ENCODE data around the gene GPR78. TPM values are rescaled to one million over a fixed set of nuclear protein-coding genes. Genes with fewer than 3 reads are reported as not detected.

GPR78 gene, protein sequence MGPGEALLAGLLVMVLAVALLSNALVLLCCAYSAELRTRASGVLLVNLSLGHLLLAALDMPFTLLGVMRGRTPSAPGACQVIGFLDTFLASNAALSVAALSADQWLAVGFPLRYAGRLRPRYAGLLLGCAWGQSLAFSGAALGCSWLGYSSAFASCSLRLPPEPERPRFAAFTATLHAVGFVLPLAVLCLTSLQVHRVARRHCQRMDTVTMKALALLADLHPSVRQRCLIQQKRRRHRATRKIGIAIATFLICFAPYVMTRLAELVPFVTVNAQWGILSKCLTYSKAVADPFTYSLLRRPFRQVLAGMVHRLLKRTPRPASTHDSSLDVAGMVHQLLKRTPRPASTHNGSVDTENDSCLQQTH
- not detected for total RNA-seq
- not detected for polyA plus RNA-seq

GRCh38 chr4:8580321-8581093 lies at the start of gene GPR78:
Gene GPR78 (plus strand): TSS chr4:8580392. CDS start chr4:8580983, 591 bp downstream.
- TF ChIP-seq, protein P1, sequence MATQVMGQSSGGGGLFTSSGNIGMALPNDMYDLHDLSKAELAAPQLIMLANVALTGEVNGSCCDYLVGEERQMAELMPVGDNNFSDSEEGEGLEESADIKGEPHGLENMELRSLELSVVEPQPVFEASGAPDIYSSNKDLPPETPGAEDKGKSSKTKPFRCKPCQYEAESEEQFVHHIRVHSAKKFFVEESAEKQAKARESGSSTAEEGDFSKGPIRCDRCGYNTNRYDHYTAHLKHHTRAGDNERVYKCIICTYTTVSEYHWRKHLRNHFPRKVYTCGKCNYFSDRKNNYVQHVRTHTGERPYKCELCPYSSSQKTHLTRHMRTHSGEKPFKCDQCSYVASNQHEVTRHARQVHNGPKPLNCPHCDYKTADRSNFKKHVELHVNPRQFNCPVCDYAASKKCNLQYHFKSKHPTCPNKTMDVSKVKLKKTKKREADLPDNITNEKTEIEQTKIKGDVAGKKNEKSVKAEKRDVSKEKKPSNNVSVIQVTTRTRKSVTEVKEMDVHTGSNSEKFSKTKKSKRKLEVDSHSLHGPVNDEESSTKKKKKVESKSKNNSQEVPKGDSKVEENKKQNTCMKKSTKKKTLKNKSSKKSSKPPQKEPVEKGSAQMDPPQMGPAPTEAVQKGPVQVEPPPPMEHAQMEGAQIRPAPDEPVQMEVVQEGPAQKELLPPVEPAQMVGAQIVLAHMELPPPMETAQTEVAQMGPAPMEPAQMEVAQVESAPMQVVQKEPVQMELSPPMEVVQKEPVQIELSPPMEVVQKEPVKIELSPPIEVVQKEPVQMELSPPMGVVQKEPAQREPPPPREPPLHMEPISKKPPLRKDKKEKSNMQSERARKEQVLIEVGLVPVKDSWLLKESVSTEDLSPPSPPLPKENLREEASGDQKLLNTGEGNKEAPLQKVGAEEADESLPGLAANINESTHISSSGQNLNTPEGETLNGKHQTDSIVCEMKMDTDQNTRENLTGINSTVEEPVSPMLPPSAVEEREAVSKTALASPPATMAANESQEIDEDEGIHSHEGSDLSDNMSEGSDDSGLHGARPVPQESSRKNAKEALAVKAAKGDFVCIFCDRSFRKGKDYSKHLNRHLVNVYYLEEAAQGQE (IDR thresholded peaks at IDR 0.05), result peak; percentile 99
- TF ChIP-seq GABPA (IDR thresholded peaks at IDR 0.05 in 1 of 2, conservative IDR thresholded peaks at IDR 0.05 in 1 of 2), result no peak
- Histone ChIP-seq H3K4me3 (ENCODE audit: low read depth in 1 of 3, low read length in 3 of 3) (no peak within 1 kb of the TSS), H3K27me3 (ENCODE audit: control insufficient read depth in 4 of 4, insufficient read depth in 4 of 4, low read length in 3 of 4) (peaks cover 0 to 3% (median 1%) of the 10 kb centered on the region in 4 donors), H3K36me3 (ENCODE audit: control insufficient read depth in 4 of 4, insufficient read depth in 3 of 4, low read depth in 1 of 4, low read length in 3 of 4) (no peaks in the 10 kb centered on the region), H3K9ac (ENCODE audit: low read depth in 1 of 2, low read length in 2 of 2) (no peak within 1 kb of the TSS), H3K27ac (ENCODE audit: low read depth in 1 of 2, low read length in 2 of 2) (no peak within 1 kb of the TSS), H3K9me3 (ENCODE audit: control insufficient read depth in 4 of 4, low read length in 3 of 4) (no peaks in the 10 kb centered on the region), H3K4me1 (ENCODE audit: control insufficient read depth in 4 of 4, insufficient read depth in 4 of 4, low read length in 3 of 4) (no peaks in the 10 kb centered on the region)
- peak; percentile 69 for DNase-seq (ENCODE audit: low spot score)
- WGBS, result 10% methylated on average over 63 of the region's 63 CpGs

DNA sequence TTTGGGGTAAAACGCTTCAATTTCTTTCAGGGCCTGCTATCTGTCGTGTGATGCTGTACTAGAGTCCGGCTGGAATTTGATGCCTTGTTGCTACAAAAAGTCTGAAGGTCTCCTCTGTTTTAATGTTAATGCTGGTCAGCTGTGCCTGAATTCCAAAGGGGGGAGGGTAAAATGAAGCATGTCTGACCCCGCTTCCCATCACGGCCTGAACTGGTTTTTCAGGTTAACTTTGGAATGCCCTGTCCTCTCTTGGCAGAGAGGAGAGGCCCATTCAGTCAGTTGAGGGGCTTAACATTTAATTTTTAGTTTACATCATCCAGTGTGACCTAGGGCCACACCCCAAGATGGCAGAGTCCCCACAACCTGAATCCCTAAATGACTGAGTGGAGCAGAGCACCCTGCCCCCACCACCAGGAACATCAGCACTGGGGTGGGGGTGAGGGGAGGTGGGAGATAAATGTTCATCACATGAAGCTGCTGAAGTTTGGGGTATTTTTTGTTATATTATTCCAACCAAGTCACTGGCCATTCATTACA lies 47.9 kb upstream of the GPR78 start:
- no peaks in the 10 kb centered on the region for H3K27me3 ChIP-seq (ENCODE audit: control insufficient read depth in 4 of 4, insufficient read depth in 4 of 4, low read length in 3 of 4)
- no peak overlapping the region for H3K4me3 ChIP-seq (ENCODE audit: low read depth in 1 of 3, low read length in 3 of 3)
- no peak overlapping the region for H3K27ac ChIP-seq (ENCODE audit: low read depth in 1 of 2, low read length in 2 of 2)
- WGBS, result 80% methylated on average over 5 of the region's 5 CpGs
- peaks cover 0 to 5% (median under 1%) of the 10 kb centered on the region in 4 donors for H3K4me1 ChIP-seq (ENCODE audit: control insufficient read depth in 4 of 4, insufficient read depth in 4 of 4, low read length in 3 of 4)
- no peak overlapping the region for H3K9ac ChIP-seq (ENCODE audit: low read depth in 1 of 2, low read length in 2 of 2)
- TF ChIP-seq, protein P2, sequence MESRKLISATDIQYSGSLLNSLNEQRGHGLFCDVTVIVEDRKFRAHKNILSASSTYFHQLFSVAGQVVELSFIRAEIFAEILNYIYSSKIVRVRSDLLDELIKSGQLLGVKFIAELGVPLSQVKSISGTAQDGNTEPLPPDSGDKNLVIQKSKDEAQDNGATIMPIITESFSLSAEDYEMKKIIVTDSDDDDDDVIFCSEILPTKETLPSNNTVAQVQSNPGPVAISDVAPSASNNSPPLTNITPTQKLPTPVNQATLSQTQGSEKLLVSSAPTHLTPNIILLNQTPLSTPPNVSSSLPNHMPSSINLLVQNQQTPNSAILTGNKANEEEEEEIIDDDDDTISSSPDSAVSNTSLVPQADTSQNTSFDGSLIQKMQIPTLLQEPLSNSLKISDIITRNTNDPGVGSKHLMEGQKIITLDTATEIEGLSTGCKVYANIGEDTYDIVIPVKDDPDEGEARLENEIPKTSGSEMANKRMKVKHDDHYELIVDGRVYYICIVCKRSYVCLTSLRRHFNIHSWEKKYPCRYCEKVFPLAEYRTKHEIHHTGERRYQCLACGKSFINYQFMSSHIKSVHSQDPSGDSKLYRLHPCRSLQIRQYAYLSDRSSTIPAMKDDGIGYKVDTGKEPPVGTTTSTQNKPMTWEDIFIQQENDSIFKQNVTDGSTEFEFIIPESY (IDR thresholded peaks at IDR 0.05), result no peak
- TF ChIP-seq GABPA (IDR thresholded peaks at IDR 0.05 in 1 of 2, conservative IDR thresholded peaks at IDR 0.05 in 1 of 2), result no peak
- no peak for TF ChIP-seq RAD21 (IDR thresholded peaks at IDR 0.05)
- no peaks in the 10 kb centered on the region for H3K36me3 ChIP-seq (ENCODE audit: control insufficient read depth in 4 of 4, insufficient read depth in 3 of 4, low read depth in 1 of 4, low read length in 3 of 4)
- DNase-seq (ENCODE audit: low spot score), result no peak
- H3K9me3 ChIP-seq (ENCODE audit: control insufficient read depth in 4 of 4, low read length in 3 of 4), result no peaks in the 10 kb centered on the region

DNA sequence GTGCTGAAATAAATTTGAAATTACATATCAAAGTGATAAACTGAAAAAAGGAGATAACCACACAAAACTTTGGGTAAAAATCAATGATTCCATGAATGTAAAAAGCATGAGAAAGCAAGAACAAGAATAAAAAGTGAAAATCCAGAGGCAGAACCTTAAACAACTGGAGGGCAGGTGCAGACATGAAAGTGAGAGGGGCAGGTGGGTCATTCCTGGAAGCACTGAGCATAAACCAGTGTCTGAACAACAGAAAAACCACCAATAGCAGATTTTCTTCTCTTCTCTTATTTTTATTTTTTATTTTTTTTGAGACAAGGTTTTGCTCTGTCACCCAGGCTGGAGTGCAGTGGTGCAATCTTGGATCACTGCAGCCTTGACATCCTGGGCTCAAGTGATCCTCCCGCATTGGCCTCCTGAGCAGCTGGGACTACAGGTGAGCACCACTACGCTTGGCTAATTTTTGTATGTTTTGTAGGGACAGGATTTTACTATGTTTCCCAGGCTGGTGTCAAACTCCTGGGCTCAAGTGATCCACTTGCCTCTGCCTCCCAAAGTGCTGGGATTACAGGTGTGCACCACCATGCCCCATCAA lies 46.8 kb upstream of the GPR78 start:
- no peaks in the 10 kb centered on the region for H3K36me3 ChIP-seq (ENCODE audit: control insufficient read depth in 4 of 4, insufficient read depth in 3 of 4, low read depth in 1 of 4, low read length in 3 of 4)
- DNase-seq (ENCODE audit: low spot score), result no peak
- WGBS, result 97% methylated on average over 2 of the region's 2 CpGs
- no peaks in the 10 kb centered on the region for H3K9me3 ChIP-seq (ENCODE audit: control insufficient read depth in 4 of 4, low read length in 3 of 4)
- no peak overlapping the region for H3K27ac ChIP-seq (ENCODE audit: low read depth in 1 of 2, low read length in 2 of 2)
- no peaks in the 10 kb centered on the region for H3K27me3 ChIP-seq (ENCODE audit: control insufficient read depth in 4 of 4, insufficient read depth in 4 of 4, low read length in 3 of 4)
- H3K4me3 ChIP-seq (ENCODE audit: low read depth in 1 of 3, low read length in 3 of 3), result no peak overlapping the region
- peaks cover 0 to 7% (median 1%) of the 10 kb centered on the region in 4 donors for H3K4me1 ChIP-seq (ENCODE audit: control insufficient read depth in 4 of 4, insufficient read depth in 4 of 4, low read length in 3 of 4)
- no peak overlapping the region for H3K9ac ChIP-seq (ENCODE audit: low read depth in 1 of 2, low read length in 2 of 2)
- TF ChIP-seq HNF4G (IDR thresholded peaks at IDR 0.05) (no peak), FOXA1 (IDR thresholded peaks at IDR 0.05) (no peak), RXRA (IDR thresholded peaks at IDR 0.05) (no peak)
- TF ChIP-seq, protein P3, sequence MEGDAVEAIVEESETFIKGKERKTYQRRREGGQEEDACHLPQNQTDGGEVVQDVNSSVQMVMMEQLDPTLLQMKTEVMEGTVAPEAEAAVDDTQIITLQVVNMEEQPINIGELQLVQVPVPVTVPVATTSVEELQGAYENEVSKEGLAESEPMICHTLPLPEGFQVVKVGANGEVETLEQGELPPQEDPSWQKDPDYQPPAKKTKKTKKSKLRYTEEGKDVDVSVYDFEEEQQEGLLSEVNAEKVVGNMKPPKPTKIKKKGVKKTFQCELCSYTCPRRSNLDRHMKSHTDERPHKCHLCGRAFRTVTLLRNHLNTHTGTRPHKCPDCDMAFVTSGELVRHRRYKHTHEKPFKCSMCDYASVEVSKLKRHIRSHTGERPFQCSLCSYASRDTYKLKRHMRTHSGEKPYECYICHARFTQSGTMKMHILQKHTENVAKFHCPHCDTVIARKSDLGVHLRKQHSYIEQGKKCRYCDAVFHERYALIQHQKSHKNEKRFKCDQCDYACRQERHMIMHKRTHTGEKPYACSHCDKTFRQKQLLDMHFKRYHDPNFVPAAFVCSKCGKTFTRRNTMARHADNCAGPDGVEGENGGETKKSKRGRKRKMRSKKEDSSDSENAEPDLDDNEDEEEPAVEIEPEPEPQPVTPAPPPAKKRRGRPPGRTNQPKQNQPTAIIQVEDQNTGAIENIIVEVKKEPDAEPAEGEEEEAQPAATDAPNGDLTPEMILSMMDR (IDR thresholded peaks at IDR 0.05; ENCODE audit: low read depth, low read length, missing input control), result no peak
- TF ChIP-seq, protein P1 (IDR thresholded peaks at IDR 0.05), result no peak
